HG03103 (cell line): ENCODE data around the gene SGMS1.
"Not testable (repeated sequence)": the region's sequence is repeated elsewhere in the genome, so short reads cannot be mapped to it uniquely, and the experiment has no call there.

ENCODE experiments used
- ATAC-seq: cut with Tn5 transposase; IDR thresholded peaks from one replicate; pipeline ENCODE4 v1.9.1; 2021; ENCODE audit warnings: low read depth; ENCODE audit not compliant: unreplicated experiment

SGMS1 gene

DNA sequence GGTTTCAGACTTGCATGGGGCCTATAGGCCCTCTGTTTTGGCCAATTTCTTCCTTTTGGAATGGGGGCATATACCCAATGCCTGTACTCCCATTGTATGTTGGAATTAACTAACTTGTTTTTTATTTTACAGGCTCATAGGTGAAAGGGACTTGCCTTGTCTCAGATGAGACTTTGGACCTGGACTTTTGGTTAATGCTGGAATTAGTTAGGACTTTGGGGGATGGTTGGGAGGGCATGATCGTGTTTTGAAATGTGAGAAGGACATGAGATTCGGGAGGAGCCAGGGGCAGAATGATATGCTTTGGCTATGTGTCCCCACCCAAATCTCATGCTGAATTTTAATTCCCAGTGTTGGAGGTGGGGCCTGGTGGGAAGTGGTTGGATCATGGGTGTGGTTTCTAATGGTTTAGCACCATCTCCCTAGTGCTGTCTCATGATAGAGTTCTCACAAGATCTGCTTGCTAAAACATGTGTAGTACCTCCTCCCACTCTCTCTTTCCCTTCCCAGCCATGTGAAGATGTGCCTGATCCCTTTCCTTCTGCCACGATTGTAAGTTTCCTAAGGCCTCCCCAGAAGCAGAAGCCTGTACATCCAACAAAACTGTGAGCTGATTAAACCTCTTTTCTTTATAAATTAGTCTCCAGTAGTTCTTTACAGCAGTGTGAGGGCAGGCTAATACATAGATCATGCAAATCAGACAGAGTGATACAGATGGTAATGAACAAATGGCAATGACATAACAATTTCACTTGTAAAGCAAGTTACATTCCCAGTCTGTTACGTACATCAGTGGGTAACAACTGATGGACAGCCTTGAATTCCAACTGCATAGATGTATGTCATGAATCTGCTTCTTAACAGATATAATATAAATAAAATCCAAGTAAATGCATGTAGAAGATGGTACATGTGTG is 146.2 kb downstream of the SGMS1 start:
- ATAC-seq = no peak

DNA sequence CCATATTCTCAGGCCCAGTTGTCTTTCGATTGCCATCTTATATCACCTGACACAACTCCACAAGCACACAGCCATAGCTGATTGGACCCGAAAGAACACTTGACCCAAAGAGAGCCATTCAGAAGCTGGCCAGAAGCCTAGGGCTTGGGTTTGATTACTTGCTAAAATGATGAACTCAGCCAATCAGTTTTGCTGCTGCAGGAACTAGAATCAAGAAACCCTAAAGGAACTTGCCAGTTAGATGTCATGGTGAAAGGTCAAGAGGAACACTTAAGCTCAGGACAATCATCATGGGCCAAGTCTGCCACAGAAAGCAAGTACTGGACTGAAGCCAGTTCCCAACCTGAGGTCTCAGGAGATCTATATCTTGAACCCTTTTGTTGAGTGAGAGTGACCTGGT is 150.0 kb downstream of the SGMS1 start:
- ATAC-seq = no peak

DNA sequence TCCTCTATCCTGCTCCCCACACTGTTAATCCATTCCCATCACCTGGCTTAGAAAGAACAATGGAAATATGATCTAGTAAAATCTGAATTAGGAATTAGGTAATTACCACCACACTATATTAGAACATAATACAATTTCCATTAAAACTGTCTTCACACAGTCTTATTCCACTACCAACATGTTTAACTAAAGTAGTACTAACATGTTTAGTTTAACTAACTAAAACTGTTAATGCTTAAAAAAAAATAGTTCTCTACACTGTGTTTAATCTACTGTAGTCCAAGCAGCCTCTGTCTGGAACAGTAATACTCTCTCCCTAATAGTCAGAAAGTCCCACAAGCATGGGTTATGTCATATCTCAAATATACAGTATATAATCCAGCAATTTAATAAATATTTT is 150.8 kb downstream of the SGMS1 start:
- ATAC-seq = no peak

DNA sequence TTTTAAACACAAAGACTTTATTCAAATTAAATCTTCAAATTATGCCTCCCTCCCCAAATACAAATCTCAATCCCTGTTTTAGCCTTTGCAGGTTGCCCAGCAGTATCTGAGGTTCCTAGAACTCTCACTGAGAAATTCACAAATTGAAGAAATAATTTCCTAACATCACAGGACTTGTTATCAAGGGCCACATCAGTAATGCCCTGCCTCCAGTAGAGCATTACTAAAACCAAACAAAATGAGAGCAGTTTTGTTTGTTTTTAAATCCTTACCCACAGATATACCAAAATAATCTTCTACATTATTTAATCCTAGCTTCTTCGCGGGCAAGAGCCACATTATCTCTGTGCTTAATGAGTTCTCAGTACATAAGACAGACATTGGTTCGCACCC is 152.2 kb downstream of the SGMS1 start:
- ATAC-seq = no peak

GRCh38 chr10:50470798-50471582 is 152.8 kb downstream of the SGMS1 start:
- no peak for ATAC-seq

- peak; percentile 49 for ATAC-seq
These were observed 153.4 kb downstream of the SGMS1 start for GRCh38 chr10:50470345-50470744.

- no peak for ATAC-seq
These were observed 154.0 kb downstream of the SGMS1 start for GRCh38 chr10:50469778-50470193.

- no peak for ATAC-seq
These were observed 154.5 kb downstream of the SGMS1 start for GRCh38 chr10:50469288-50469687.

DNA sequence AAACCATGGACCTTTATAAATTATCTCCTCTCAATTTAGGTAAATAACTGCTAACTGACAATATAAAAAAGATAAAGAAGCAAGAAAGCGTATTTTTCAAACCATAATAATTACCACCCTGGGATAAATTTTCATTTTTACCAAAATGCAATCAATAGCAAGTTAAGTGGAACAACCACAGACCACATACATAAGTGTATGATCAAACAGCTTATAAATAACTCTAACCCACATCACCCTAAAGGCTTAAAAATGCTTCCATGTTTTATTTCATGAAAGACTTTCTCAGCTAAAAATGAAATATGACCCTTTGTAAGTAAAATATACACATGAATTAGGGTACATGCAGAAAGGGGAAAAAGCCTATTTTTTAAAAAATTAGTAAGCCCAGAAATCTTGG is 156.5 kb downstream of the SGMS1 start:
- ATAC-seq = no peak

- ATAC-seq = no peak
These were observed 159.7 kb downstream of the SGMS1 start for GRCh38 chr10:50464004-50464409.

- ATAC-seq = no peak
These were observed 161.9 kb downstream of the SGMS1 start for GRCh38 chr10:50461834-50462233.

DNA sequence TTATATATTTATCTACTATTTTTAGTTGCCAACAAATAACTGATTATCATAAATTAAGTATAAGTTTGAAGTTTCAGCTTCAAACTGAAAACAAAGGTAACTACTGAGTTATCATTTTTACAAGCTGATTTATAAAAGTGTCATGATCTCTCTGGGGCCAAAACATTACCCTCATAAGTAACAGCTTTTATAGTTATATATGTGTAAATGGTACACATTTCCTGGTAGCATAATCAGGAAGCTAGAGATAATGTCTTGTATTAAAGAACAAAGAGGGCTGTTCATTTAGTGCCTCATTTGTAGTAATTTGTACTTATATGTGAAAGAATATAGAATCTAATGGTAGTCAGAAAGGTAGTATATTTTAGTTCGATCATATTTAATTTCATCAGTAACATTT is 162.6 kb downstream of the SGMS1 start:
- no peak for ATAC-seq

- no peak for ATAC-seq
These were observed 167.0 kb downstream of the SGMS1 start for GRCh38 chr10:50456719-50457118.

GRCh38 chr10:50453940-50454339 is 169.8 kb downstream of the SGMS1 start:
- no peak for ATAC-seq

GRCh38 chr10:50452603-50453002 is 171.2 kb downstream of the SGMS1 start:
- peak; percentile 49 for ATAC-seq

- ATAC-seq = no peak
These were observed 176.1 kb downstream of the SGMS1 start for GRCh38 chr10:50447691-50448090.

GRCh38 chr10:50445777-50446176 is 178.0 kb downstream of the SGMS1 start:
- not testable (repeated sequence) for ATAC-seq

- no peak for ATAC-seq
These were observed 183.3 kb downstream of the SGMS1 start for GRCh38 chr10:50440489-50440888.

DNA sequence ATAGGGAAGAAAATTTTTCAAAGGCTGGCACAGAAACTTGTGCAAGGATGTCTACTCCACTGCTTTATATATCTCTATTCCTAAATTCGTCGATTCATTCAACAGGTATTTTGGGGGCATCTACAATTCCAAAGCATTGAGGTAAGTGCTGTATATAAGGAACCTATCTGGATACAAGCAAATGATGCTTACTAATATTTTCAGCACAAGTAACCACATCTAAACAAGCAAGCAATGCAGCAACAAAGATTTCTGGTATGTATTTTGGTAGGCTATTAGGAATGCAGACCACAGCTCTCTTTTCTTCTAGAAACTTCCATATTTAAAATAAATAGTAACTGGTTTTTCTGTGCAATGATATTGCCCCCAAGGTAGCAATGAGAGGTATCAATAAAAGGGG is 183.9 kb downstream of the SGMS1 start:
- ATAC-seq = no peak

DNA sequence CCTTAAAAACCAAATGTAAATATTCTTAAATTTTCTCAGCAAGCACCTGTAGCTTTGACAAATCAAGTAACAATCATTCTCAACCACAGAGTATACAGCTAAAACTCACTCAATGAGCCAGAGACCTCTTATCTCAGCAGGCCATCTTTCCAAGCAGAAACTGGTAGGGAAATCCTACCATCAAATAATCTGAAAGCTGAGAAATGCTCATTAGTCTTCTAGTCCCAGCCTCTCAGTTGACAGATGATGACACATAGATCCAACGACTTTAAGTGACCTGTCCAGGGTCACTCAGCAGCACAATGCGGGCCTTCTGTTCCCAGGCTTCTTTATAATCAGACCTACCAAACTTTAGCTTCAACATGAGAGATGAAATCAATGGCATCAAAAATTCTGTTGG is 184.6 kb downstream of the SGMS1 start:
- ATAC-seq = no peak

DNA sequence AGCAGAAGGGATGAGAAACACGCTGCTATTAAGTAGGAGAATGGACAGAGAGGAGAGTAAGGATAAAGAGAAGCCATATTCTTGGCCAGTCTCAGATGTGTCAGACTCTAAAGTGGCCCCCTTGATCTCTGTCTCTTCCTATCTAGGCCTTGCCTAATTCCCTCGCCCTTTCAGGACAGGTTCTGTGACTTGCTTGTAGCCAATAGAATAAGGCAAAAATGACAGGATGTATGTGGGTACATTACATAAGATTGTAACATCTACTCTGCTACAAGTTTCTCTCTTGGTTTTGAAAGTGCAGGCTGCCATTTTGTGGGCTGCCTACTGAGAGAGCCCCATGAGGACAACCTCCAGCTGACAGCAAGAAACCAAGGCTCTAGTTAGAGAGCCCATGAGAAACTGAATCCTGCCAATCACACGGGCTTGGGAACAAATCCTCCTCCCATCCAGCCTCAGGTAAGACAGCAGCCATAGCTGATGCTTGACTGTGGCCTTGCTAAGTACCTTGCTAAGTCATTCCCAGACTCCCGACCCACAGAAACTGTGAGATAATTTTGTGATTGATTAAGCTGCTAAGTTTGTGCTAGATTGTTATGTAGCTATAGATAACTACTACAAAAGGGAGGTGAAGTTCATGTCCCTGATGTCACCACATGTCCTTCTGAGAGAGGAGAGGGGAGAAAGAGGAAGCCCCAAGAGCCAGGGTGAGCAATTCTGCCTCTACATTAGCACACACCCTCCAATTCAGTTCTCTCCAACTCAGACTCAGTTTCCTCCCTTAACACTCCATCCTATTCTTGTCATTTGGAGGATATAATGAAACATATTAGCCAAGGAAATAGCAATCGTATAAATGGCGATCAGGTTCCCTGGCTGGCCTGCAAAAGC is 185.5 kb downstream of the SGMS1 start:
- no peak for ATAC-seq
